HuH-7 (cell line): ENCODE results near the gene MARCHF6.
"Not testable (repeated sequence)": the region's sequence is repeated elsewhere in the genome, so short reads cannot be mapped to it uniquely, and the experiment has no call there.

Experiments
- DNase-seq: peaks from one replicate; pipeline ENCODE4 v3.0.0; 2011; ENCODE audit warnings: low spot score

Gene MARCHF6

DNA sequence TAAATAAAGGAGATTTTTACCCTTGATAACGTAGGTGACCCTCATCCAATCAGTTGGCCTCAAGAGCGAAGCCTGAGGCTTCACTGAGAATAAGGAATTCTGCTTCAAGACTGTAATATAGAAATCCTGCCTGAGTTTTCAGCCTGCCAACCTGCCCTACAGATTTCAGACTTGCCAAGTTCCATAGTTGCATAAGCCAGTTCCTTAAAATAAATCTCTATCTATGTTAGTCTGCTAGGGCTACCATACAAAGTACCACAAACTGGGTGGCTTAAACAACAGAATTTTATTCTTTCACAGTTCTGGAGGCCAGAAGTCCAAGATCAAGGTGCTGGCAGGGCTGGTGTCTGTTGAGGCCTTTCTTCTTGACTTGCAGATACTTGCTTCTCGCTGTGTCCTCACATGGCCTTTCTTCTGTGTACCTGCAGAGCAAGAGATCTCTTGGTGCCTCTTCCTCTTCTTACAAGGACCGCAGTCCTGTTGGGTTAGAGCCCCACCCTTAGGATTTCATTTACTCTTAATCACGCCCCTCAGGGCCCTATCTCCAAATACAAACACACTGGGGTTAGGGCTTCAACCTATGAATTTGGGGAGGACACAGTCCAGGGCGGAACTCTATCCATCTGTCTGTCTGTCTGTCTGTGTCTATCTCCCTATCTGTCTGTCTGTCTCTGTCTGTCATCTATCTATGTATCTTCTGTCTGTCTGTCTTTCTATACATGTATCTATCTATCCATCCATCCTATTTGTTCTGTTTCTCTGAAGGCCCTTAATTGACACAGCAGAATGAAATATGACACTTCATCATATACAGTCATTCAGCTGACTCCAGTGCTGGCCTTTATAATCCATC, 28.8 kb upstream of the MARCHF6 start:
- no peak for DNase-seq

DNA sequence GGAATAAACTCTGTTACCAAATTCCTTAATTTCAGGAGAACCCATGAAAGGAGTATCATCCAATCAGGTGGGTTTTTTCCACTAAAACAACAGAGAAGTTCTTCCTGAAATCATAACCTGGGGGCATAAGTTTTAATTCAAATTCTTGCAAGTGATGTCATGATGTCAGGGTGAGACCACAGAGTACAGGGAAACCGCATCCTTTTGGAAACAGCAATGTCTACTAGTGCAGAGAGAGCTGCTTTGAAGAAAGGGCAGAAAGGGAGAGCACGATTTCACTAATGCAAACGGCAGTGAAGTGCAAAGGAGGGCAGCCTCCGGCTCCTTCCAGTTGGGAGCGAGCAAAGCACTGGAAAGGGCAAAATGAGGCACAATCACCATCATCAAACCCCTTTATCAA, 25.2 kb upstream of the MARCHF6 start:
- DNase-seq = no peak

DNA sequence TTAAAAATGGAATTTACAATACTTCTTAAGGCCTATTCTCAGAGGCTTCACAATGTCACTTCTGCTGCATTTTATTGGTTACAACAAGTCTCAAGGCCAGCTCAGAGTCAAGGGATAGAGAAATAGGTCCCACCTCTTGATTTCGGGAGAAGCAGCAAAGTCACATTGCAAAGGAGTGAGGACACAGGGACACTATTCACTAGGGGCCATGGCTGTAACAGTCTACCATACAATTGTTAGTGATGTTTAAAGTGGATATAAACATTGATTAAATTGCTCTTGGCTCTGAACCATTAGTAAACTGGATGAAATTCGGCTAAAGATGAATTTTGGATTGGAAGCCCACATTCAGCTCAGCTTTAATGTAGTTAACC, 24.1 kb upstream of the MARCHF6 start:
- no peak for DNase-seq

DNA sequence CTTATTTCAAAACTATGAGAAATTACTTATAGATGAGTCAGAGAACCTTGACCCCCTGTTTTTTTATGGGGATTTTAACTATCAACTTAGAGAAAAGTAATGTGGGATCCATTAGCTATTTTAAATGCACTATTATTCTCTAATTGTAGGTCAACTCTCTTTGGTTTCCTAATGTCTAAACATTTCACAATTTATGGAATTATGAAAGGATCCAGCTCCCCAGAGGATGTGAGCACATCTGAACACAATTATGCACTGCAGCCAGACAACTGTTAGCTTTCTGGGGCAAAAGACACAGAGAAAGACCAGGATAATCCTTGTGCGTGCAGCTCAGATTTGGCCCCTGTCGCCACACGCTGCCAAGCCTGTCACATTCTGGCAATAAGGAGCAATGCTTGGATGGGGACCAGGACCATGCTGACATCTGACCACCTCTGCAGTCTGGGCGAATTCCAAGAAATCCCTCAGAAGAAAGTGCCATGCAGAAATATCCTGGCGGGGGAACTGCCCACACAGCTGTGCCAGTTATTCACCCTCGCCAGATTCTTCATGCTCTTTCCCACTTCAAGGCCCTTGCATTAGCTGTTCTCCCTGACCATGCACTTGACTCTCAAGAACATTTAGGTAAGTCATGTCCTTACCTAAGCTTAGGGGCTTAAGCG, 23.5 kb upstream of the MARCHF6 start:
- DNase-seq = no peak

DNA sequence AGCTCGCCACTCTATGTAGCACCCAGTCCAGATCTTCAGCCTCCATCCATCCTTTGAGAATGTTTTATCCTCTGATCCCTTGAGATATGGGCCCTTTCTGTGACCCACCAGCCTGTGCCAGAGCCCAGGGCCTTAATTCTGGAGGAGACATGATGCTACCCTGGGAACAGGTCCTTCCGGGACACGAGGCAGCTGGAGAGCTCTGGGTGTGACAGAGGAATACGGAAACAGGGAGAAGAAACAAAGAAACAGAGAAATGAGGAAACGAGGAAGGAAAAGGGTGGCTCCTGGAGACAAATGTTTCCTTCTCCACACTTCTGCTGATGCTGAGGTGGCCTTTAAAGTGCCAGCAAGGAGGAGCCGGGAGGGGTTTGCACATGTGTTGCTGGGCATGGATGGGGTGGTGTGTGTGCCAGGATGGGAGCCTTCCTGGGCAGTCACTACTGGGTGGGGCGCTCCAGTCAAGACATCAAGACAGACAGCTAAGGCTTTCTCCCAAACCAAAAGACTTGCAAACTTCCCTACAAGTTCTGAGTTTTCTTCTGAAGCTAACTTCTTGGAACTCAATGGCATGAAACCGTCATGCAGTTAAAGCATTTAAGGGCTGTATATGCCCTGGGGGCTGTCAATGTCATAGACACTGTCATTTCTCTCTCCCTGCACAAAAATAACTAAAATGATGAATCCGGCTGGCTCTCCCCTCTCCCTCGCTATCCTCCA, 22.8 kb upstream of the MARCHF6 start:
- no peak for DNase-seq

DNA sequence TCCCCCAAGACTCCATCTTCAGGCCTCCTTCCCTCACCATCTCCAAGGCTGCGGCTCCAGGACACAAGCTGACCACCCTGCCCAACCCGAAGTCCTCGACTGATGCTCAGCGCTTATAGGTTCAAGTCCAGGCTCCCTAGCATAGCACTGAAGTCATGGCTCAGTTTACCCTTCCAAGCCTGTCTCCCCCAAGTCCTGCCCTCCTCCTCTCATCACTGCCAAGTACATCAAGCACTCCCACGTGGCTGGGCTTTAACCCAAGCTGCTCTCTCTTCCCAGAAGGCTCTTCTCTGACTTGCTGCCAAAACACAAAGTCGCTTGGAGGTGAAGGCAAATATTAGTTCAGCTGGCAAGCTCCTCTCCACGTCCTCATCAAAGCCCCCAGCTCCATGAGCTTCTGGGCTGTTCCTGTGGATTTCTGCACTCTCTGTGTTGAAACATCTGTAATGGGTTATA, 22.1 kb upstream of the MARCHF6 start:
- no peak for DNase-seq

DNA sequence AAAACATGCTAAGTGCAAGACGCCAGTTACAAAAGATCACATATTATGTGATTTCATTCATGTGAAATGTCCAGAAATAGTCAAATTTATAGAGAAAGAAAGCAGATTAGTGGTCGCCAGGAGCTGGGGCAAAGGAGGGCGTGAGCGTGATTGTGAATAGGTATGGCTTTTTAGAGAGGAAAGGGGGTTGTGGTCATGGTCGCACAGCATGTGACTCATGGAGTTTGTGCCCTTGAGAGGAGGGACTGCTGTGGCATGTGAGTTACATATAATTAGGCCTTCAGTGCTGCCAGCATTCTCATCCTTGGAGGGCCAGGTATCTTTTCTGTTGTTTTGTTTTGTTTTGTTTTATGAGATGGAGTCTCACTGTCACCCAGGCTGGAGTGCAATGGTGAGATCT, 21.2 kb upstream of the MARCHF6 start:
- no peak for DNase-seq

DNA sequence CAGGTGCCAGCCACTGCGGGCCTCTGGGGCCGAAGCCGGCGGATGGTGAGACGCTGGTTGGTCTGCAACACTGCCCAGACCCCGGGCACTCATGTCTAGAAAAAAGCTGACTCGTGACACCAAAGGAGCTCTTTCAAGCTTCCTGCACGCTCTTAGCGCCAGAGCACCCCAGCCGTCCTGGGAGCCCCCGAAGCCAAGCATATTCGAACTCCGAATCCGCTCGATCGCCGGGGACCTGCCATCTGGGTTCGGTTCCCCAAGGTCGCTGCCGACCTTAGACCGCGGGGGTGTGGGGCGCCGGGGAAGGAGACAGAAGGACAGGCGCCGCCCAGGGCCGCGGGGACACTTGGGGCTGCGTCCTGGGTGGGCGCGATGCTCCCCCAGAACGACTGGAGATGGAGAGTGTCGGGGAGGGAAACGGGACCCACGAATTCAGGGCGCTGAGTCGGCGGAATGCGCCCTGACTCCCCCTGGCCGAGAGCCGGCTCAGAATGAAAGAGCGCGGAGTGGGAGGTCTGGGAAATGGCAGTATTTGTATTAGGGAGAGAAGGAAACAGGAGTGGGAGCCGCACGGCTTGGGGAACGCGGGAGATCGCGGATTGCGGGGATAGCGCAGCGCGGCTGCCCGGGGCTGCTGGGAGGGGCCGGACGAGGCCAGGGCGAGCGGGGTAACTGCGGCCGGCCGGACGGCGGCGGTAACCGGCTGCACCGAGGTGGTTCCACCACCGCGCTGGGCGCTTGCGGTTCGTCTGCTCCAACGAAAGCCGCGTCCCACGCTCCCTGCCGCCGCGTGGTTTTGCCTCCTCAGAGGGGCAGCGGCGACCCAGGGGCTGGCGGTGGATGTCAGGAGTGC, 20.1 kb upstream of the MARCHF6 start:
- no peak for DNase-seq

DNA sequence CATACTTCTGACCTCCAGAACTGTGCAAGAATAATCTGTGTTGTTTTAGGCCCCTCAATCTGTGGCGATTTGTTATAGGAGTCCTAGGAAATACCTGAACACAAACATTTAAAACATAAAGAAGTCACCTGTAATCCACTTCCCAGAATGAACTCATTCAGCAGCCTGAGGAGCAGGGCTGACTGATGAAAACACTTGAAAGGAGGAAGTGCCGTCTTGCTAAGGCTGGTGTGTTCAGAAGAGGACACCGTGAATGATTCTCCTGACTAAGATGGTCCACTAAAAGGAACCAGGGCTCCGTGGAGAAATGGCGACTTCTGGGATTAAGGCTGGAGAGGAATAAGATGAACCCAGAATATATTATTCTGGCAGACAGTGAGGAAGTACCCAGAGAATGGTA, 18.7 kb upstream of the MARCHF6 start:
- no peak for DNase-seq

DNA sequence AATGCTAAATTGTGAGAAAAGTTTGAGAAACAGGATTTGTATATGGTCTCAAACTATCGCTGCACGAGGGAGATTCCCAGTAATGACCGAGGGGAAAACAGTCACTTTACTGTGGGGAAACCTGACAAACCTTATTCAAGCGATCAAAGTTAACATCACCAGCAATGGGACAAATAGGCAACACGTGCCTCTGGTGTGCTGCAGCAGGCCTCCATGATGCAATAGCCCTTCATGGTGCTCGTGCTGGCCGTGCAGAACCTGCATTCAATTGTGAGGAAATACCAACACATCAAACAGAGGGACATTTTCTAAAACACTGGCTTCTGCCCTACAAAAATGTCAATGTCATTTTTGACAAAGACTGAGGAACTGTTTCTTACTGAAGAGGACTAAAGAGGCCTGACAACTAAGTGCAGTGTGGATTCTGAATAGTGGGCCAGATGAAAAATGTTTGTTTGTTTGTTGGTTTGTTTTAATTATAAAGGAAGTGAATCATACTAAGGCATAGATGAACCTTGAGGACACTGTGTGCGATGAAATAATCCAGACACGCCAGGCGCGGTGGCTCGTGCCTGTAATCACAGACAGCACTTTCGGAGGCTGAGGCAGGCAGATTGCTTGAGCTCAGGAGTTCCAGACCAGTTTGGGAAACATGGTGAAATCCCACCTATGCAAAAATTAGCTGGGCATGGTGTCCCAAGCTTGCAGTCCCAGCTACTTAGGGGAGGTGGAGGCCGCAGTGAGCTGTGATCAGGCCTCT, 17.6 kb upstream of the MARCHF6 start:
- no peak for DNase-seq

DNA sequence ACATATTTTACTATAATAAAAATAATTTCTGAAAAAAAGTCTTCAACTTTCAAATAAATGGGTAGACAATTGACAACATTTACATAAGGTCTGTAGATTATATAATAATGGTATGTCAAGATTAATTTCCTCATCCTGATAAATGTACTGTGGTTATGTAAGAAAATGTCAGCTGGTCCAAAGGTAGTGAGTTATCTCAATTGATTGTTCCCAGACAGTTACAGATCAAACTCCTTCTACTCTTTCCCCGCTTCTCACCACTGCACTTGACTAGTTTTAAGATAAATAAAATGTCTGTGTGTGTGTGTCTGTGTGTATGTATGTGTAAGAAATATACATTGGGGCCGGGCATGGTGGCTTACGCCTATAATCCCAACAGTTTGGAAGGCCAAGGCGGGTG, 16.4 kb upstream of the MARCHF6 start:
- no peak for DNase-seq

DNA sequence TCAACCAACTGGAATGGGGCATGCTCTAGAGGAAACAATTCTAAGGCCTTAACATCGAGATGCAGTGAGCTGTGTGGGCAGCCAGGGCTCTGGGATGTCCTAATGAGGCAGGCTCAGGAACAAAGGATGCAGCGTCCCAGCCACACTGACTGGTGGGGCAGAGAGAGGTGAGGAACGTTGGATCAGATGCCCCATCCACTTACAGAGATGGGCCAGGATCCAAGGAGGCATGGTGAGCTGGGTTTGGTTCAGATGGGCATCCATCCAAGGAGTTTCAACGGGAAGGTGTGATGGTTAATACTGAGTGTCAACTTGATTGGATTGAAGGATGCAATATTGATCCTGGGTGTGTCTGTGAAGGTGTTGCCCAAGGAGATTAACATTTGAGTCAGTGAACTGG, 15.5 kb upstream of the MARCHF6 start:
- no peak for DNase-seq

DNA sequence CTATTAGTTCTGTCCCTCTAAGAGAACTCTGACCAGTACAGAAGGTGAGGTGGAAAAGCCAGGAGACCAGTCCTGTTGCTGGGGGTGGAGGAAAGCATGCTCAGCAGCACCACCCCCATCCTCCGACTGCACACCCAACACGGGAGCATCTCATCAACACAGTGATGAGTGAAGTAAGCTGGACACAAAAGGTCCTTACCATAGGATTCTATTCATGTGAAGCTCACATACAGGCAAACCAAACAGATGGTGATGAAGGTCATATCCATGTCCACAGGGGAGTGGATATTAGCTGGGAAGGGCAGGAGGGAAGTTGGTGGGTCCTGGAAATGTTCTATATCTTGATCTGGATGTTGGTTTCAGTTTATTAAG, 14.8 kb upstream of the MARCHF6 start:
- DNase-seq = no peak

DNA sequence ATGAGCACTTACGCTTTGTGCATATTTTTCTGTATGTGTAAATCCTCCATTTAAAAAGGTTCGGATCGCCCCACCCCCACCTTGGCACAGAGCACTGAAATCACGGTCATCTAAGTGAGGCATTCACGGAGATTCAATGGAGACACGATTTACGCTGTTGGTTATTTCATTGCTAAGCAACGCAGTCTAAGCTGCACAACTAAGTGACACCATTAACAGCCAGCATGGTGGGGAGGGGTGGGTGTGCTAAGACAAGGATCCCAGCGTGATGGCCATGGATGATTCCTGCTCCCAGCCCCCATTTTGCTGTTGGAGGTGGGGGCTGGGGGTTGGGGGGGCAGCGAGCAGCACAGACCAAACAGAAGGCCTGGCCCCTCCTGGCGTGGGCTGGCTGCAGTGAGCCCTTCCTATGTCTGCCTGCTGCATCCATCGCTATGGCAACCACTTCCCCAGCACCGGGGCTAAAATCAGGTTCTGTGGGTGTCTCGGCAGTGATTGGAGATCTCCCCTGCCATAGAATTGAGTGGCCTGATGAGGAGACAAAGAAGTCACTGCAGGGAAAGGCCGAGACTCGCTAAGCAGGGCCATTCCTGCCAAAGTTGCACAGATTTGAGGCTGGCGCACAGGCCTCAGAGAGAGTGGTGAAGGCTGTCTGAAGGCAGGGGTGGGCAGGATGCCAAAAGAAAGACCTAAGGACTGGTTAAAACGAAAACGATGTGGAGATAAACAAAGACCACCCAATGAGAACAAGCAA, 14.3 kb upstream of the MARCHF6 start:
- no peak for DNase-seq

DNA sequence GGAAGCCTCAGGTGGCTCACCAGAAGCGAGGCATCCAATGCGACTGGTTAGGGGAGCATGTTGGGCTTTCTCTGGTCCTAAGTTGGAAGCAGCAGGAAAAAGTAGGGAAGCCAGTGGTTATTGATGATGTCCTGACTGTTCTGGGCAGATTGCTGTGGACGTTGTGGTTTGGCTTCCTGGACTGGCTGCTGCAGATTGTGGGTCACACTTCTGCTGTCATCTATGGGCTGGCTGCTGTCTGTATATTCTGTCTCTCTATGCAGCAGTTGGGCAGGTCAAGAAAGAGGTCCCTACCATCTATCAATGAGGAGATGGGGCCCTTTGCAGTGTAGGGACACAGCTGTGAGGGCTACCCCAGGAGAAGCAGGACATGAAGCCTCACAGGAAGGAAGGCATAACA, 13.5 kb upstream of the MARCHF6 start:
- DNase-seq = no peak

DNA sequence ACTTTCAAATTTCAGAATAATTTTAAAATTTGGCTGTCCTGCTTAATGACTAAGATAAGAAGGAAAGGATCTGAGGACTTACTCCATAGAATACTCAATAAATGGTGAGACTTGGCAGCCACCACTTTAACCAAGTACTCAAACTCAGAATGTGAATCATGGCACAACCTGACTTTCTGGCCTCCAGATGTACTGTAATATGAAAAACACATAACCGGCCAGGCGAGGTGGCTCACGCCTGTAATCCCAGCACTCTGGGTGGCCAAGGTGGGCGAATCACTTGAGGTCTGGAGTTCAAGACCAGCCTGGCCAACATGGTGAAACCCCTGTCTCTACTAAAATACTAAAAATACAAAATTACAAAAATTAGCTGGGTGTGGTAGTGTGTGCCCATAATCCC, 10.0 kb upstream of the MARCHF6 start:
- no peak for DNase-seq

DNA sequence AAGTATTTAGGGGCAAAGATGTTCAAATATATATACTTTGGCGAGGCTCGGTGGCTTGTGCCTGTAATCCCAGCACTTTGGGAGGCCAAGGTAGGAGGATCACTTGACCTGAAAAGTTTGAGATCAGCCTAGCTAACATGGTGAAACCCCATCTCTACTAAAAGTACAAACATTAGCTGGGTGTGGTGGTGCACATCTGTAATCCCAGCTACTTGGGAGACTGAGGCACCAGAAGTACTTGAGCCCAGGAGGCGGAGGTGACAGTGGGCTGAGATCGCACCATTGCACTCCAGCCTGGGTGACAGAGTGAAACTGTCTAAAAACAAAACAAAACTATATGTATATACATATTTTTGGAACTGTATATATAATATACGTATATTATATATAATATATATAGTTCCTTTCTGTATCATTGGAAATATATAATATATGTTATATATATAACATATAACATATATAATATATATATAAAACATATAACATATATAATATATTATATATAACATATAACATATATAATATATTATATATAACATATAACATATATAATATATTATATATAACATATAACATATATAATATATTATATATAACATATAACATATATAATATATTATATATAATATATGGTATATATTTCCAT, 8.9 kb upstream of the MARCHF6 start:
- DNase-seq = not testable (repeated sequence)

DNA sequence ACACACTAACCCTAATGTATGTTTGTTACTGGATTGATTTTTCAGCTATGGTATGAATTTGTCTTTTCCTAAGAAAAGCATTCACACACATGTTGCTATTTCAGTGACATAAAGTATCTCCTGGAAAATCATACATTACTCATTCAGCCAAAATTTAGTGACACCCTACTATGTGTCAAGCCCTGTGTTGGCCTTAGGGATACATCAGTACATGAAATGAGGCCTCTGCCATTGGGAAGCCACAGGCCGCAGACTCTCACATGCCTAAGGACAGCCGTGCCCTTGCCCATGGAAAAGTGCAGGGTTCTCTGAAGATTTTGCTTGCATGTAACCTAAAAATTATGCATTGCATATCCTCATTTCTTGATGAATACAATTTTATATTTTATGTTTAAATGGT, 5.2 kb upstream of the MARCHF6 start:
- DNase-seq = no peak

DNA sequence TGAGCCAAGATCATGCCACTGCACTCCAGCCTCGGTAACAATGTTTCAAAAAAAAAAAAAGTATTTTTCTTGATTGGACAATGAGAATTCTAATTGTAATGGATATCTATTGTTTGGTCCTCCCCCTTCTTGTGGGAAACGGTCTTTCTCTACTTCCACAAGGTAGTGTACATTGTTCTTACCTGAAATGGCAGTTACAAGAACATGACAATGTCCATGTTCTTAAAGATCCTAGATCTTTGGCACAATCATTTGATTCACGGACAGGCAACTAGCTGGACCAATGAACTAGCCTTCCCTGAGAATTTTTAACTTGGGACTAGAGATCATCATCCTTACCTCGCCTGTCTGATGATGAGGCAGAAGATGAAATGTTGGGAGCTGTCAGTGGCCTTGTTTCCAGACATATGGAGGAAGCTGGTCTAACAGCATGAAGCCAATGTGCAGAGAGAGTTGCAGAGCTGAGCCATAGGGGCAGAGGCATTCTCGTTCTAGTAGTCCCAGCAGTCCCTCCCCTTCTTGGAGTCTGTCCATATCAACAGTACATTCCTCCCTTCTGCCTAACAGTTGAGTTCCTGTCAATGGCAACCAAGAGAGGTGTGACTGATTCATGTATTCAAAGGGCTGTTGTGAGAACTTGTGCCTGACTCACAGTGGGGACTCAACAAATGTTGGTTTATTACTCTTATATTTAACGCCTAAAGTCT, 2.1 kb upstream of the MARCHF6 start:
- DNase-seq = no peak

DNA sequence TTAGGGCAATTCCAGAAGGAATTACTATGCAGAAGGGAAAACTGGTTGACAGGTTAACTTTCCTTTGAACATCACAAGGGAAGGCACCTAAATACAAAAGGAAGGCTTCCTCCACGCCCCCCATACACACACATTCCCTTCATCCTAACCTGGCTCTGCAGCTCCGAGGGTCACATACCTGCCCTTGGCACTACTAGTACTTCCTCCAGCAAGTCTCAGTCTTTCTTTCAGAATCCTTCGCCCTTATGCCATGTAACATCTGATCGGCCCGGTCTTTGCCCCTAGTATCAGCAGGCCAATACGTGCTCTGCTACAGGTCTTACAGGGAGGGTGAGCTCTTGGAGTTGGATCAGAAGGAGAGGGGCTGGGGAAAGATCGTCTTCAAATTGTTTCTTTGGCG, 1.6 kb upstream of the MARCHF6 start:
- no peak for DNase-seq
